ENCODE data around the gene MRPS18B.

The MRPS18B gene

GRCh38 chr6:30617565-30618269 is at the start of gene MRPS18B:
MRPS18B (plus strand) TSS chr6:30617840; CDS start chr6:30617866, 26 bp downstream.
- peak; percentile 91 for DNase-seq

- no peak for DNase-seq
Measured at GRCh38 chr6:30568245-30568644, 49.4 kb upstream of the MRPS18B start.

GRCh38 chr6:30570263-30570662 is 47.4 kb upstream of the MRPS18B start:
- DNase-seq, result no peak

GRCh38 chr6:30570740-30571074 is 46.9 kb upstream of the MRPS18B start:
- DNase-seq, result no peak

- DNase-seq, result peak; percentile 88
Measured at GRCh38 chr6:30571075-30571761, 46.4 kb upstream of the MRPS18B start, which contains the start of gene ABCF1. ABCF1 (plus strand) TSS chr6:30571442; CDS start chr6:30571488, 46 bp downstream.

GRCh38 chr6:30571762-30572082 is 45.9 kb upstream of the MRPS18B start:
- DNase-seq, result no peak

- no peak for DNase-seq
Measured at GRCh38 chr6:30572148-30572547, 45.5 kb upstream of the MRPS18B start.

GRCh38 chr6:30573113-30573512 is 44.5 kb upstream of the MRPS18B start:
- DNase-seq, result no peak

GRCh38 chr6:30578051-30578450 is 39.6 kb upstream of the MRPS18B start:
- no peak for DNase-seq

- no peak for DNase-seq
Measured at GRCh38 chr6:30583921-30584320, 33.7 kb upstream of the MRPS18B start.

GRCh38 chr6:30589754-30590358 is 27.8 kb upstream of the MRPS18B start:
- DNase-seq, result no peak

- DNase-seq, result no peak
Measured at GRCh38 chr6:30590509-30590908, 27.1 kb upstream of the MRPS18B start.

GRCh38 chr6:30591008-30591407 is 26.6 kb upstream of the MRPS18B start:
- no peak for DNase-seq

- DNase-seq, result no peak
Measured at GRCh38 chr6:30592287-30592686, 25.4 kb upstream of the MRPS18B start.

GRCh38 chr6:30597315-30598144 is 20.1 kb upstream of the MRPS18B start:
- peak; percentile 74 for DNase-seq

- DNase-seq, result no peak
Measured at GRCh38 chr6:30598912-30599624, 18.6 kb upstream of the MRPS18B start.

GRCh38 chr6:30599625-30600324 is 17.9 kb upstream of the MRPS18B start:
- DNase-seq, result no peak

- no peak for DNase-seq
Measured at GRCh38 chr6:30600451-30600961, 17.1 kb upstream of the MRPS18B start.

GRCh38 chr6:30601436-30601814 is 16.2 kb upstream of the MRPS18B start:
- no peak for DNase-seq

GRCh38 chr6:30601815-30602641 is 15.6 kb upstream of the MRPS18B start:
- DNase-seq, result no peak

- no peak for DNase-seq
Measured at GRCh38 chr6:30603961-30604360, 13.7 kb upstream of the MRPS18B start.
